Choroid plexus epithelial cell (primary cell): ENCODE data around the gene BRI3BP.

Experiments used
- DNase-seq: peaks from one replicate; pipeline ENCODE4 v3.0.0-alpha.2; 2010; ENCODE audit warnings: low read depth
- H3K4me3 ChIP-seq: 2 replicates; pipeline ENCODE4 v1.5.1; 2011; ENCODE audit warnings: low read depth, mild to moderate bottlenecking, control low read depth, low read length, moderate library complexity
- CTCF ChIP-seq: conservative IDR thresholded peaks from 2 replicates; pipeline ENCODE4 v1.5.1; 2011; ENCODE audit warnings: low read depth, mild to moderate bottlenecking, control low read depth, inconsistent platforms, low read length, moderate library complexity

Gene BRI3BP

GRCh38 chr12:124952295-124952694, 41.1 kb upstream of the BRI3BP start:
- no peak for TF ChIP-seq CTCF
- no peak for DNase-seq
- H3K4me3 ChIP-seq, result no peak overlapping the region

- no peak for TF ChIP-seq CTCF
- H3K4me3 ChIP-seq, result no peak overlapping the region
- DNase-seq, result no peak
These were observed 40.6 kb upstream of the BRI3BP start for GRCh38 chr12:124952801-124953200.

- no peak overlapping the region for H3K4me3 ChIP-seq
- no peak for TF ChIP-seq CTCF
- no peak for DNase-seq
These were observed 39.6 kb upstream of the BRI3BP start for GRCh38 chr12:124953689-124954405.

GRCh38 chr12:124954771-124955170, 38.7 kb upstream of the BRI3BP start:
- DNase-seq, result no peak
- H3K4me3 ChIP-seq, result no peak overlapping the region
- TF ChIP-seq CTCF, result no peak

GRCh38 chr12:124956571-124956970, 36.9 kb upstream of the BRI3BP start:
- TF ChIP-seq CTCF, result no peak
- DNase-seq, result no peak
- H3K4me3 ChIP-seq, result no peak overlapping the region

GRCh38 chr12:124961055-124961454, 32.4 kb upstream of the BRI3BP start:
- no peak overlapping the region for H3K4me3 ChIP-seq
- no peak for TF ChIP-seq CTCF
- DNase-seq, result no peak

- TF ChIP-seq CTCF, result no peak
These were observed 30.2 kb upstream of the BRI3BP start for GRCh38 chr12:124963211-124963610.

More at GRCh38 chr12:124963211-124963610, 30.2 kb upstream of the BRI3BP start:
- no peak for DNase-seq
- H3K4me3 ChIP-seq, result no peak overlapping the region
